SIG-M5 (cell line): ENCODE results near the gene BBS1.

Experiments
- DNase-seq: peaks from one replicate; lab custom pipeline; 2025; lab: John Stamatoyannopoulos, UW

BBS1 gene

GRCh38 chr11:66477263-66478201, 32.9 kb upstream of the BBS1 start:
- no peak for DNase-seq

DNA sequence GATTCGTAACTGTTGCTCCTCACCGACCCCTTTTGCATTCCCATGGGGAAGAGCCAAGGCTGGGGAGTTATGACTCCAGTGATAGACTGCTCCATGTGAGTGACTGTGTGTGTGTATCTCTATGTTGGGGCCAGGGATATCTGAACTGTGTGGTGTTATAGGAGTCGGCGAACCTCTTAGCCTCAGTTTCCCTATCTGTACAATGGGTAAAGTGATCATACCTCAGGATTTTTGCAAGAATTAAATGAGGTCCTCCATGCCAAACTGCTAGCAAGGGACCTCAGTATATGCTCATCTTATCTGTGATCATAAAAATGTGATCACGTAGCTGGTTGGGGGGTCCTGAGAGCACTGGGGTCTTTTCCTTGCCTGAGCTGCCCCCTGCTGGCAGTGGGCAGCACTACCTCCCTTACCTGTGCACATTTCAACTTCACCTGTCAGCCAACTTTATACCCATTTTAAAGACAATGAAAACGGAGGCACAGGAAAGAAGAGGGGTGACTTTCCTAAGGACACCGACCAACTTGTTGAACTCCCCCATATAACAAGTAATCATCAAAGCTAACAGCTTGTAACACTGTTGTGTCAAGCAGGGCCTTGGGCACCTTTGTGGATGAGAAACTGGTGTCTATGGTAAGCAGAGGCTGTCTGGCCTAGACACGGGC, 31.6 kb upstream of the BBS1 start:
- DNase-seq, result no peak

GRCh38 chr11:66479394-66480116, 30.9 kb upstream of the BBS1 start:
- no peak for DNase-seq

DNA sequence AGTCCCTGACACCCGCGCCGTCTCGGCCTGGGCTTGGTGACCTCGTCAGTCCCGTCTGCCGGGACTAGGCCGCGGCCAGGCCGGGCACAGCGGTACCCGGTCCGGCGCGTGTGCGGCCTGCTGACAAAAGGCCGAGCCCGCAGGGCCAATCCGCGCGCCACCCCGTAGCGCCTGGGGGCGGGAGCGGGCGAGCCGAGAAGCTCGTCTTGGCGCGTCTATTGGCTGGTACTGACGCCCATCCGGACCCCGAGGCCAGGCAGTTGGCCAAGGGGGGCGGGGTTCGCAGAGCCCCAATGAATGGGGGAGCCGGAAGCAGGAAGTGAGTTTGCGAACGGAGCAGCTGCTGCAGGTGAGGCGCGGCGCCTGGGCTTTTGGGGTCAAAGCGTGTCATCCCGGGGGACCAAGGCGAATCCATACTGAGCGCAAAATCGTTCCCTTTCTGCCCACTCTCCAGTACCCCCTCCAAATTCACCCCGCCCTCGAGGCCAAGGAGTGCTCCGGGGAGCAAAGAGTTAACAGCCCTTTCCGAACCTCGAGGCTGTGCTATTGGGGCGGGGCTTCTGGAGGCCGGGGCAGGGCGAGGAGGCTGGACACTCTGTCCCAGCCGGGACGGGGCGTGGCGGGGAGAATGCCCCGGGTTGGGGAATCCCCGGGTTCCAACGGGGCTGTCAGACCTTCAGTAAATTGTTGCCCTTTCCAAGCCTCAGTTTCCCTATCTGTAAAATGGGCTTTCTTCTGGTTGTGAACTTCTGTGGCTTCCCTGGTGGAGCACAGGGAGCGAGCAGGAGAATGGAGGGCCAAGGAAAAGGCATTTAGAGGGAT, 30.1 kb upstream of the BBS1 start, which contains the start of gene DPP3:
DPP3 (plus strand) TSS at position 318 of the 822 bp plus-strand sequence. CDS start 1,767 bp downstream, outside the sequence.
- peak; percentile 52 for DNase-seq

DNA sequence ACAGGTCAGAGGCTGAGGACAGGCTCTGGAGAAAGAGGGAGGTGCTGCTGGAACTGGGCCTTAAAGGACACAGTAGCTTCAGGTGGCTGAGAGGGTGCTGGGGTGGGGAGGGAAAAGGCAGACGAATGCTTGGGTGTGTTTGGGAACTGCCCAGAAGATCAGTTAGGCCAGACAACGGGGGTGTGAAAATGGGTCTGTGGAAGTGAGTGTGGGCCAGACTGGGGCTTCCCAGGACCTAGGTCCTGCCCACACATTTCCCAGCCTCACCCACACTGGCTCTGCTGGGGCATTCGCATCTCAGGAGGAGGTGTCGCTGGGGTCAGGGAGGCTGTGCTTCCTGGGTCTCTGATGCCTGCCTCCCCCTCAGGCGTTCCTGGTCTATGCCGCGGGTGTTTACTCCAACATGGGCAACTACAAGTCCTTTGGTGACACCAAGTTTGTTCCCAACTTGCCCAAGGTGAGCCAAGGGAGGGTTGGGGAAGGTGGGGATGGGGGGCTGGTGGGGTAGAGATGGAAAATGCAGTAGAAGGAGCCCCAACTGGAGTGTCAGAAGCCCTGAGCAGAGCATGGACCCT, 25.5 kb upstream of the BBS1 start:
- no peak for DNase-seq

DNA sequence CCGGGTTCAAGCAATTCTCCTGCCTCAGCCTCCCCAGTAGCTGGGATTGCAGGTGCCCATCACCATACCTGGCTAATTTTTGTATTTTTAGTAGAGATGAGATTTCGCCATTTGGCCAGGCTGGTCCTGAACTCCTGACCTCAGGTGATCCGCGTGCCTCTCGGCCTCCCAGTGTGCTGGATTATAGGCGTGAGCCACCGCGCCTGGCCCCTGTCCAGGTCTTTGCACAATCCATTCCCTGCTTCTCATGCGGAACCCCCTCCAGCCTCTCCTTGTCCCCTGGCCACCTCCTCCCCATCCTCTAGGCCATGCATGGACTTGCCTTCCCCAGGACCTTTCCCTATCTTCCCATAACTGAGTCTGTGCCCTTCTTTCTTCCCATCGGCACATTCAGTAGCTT, 21.5 kb upstream of the BBS1 start:
- no peak for DNase-seq

DNA sequence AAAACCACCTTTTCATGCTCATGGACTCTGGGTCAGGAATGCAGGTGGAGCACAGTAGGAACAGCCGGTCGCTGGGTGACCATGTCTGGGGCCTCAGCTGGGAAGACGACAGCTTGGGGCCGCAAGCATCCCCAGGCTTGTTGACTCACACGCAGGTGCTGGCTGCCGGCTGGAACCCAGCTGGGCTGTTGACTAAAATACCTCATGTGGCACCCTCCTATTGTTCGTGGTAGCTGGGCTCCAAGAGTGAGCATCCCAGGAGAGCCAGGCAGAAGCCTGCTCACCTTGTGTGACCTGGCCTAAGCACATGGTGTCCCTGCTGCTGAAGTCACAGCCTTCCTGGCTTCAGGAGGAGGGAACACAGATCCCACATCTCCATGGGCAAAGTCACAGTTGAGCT, 20.8 kb upstream of the BBS1 start:
- DNase-seq, result no peak

GRCh38 chr11:66491315-66491935, 19.0 kb upstream of the BBS1 start:
- DNase-seq, result no peak

GRCh38 chr11:66492161-66492865, 18.1 kb upstream of the BBS1 start:
- DNase-seq, result no peak

DNA sequence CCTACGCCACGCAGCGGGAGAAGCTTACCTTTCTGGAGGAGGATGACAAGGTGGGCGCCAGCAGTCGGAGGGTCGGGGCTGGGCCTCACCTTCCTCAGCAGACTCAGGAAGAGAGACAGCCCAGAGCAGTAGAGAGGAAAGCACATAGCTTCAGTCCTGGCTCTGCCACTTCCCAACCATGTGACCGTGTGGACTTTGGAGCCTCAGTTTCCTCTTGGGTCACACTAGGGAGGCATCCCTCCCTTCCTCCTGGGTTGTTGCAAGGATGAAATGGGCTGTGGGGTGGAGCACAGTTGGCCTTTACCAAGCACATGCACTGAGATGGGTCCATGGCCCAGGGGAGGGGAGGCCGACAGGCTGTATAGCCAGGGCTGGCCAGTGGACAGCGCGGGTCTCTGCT, 17.3 kb upstream of the BBS1 start:
- DNase-seq, result no peak

DNA sequence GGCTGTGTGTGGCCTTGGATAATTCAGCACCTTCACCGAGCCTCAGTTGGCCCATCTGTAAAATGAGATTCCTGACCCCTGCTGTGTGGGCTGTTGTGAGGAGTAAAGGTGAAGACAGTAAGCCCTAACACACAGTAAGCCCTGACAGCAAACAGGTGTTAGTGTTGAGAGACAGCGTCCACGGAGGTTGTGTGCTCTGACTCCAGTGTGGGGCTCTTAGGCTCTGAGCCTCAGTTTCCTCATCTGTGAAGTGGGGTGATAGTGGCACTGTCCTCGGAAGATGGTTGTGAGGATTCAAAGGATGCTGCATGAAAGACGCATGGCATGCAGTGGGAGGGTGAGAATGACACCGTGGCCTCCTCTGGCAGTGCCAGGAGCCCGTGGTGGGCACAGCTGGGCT, 16.0 kb upstream of the BBS1 start:
- no peak for DNase-seq

GRCh38 chr11:66494935-66495334, 15.5 kb upstream of the BBS1 start:
- no peak for DNase-seq

- DNase-seq, result no peak
These were observed 15.0 kb upstream of the BBS1 start for GRCh38 chr11:66495401-66495854.

DNA sequence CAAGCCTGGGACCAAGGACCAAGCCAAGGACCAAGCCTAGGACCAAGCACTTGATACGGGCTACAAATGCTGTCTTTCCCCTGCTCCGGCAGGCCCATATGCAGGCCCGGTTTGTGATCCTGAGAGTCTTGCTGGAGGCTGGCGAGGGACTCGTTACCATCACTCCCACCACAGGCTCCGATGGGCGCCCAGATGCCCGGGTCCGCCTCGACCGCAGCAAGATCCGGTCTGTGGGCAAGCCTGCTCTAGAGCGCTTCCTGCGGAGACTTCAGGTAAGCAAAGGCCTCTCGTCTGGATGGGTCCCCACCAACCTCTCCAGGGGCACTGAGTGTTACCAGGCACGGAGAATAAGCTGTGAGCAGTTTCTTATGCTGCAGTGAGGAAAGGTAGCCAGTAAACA, 13.2 kb upstream of the BBS1 start:
- no peak for DNase-seq

GRCh38 chr11:66498506-66498905, 11.9 kb upstream of the BBS1 start:
- DNase-seq, result no peak

- DNase-seq, result no peak
These were observed 5.1 kb upstream of the BBS1 start for GRCh38 chr11:66505276-66505816.

GRCh38 chr11:66509131-66509561, 1.3 kb upstream of the BBS1 start:
- DNase-seq, result no peak

DNA sequence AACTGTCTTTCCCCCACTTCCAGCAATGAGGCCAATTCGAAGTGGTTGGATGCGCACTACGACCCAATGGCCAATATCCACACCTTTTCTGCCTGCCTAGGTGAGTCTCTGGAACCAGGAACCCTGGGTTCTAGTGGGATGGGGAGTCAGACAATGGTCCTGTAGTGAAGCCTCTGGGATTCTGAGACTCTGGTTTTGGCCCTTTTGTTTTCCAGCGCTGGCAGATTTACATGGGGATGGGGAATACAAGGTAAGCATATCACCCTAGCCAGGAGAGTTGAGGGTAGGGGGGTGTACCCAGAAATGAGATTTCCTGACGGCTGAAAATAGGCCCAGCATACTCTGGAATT, 530 bp downstream of the BBS1 start:
- no peak for DNase-seq

DNA sequence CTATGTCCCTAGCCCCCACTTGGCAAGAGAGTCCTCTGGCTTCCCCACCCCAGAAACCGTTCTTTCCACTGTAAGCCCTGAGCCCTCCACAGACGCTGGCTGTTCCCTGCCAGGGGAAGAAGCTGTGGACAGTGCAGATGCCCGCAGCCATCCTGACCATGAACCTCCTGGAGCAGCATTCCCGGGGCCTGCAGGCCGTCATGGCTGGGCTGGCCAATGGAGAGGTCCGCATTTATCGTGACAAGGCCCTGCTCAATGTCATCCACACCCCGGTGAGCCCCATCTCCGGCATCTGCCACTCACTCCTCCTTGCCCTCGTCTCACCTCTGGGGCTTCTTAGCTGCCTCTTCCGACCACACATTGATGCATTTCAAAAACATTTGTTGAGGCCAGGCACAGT, 13.2 kb downstream of the BBS1 start:
- no peak for DNase-seq
